GM21825 (cell line): ENCODE results near the gene U2AF1L4.

ENCODE experiments used
- ATAC-seq: cut with Tn5 transposase; IDR thresholded peaks from one replicate; pipeline ENCODE4 v1.9.1; 2021; ENCODE audit warnings: mild to moderate bottlenecking, moderate library complexity; ENCODE audit not compliant: unreplicated experiment

The U2AF1L4 gene

GRCh38 chr19:35745328-35746086 lies at the start of gene U2AF1L4, which contains the start of gene PSENEN:
TSS of gene U2AF1L4 (minus strand) at chr19:35745418. CDS start at chr19:35745391, 27 bp downstream.
TSS of gene PSENEN (plus strand) at chr19:35745651. CDS start at chr19:35745931, 280 bp downstream.
- peak; percentile 36 for ATAC-seq

GRCh38 chr19:35793381-35794165 lies 48.4 kb upstream of the U2AF1L4 start:
- no peak for ATAC-seq

GRCh38 chr19:35792888-35793287 lies 47.7 kb upstream of the U2AF1L4 start:
- ATAC-seq = no peak

- ATAC-seq = no peak
Observed at GRCh38 chr19:35792312-35792711, 47.1 kb upstream of the U2AF1L4 start.

- ATAC-seq = no peak
Observed at GRCh38 chr19:35791814-35792279, 46.6 kb upstream of the U2AF1L4 start.

- ATAC-seq = no peak
Observed at GRCh38 chr19:35790981-35791813, 46.0 kb upstream of the U2AF1L4 start.

- no peak for ATAC-seq
Observed at GRCh38 chr19:35789978-35790944, 45.0 kb upstream of the U2AF1L4 start.

- no peak for ATAC-seq
Observed at GRCh38 chr19:35789195-35789977, 44.2 kb upstream of the U2AF1L4 start.

- no peak for ATAC-seq
Observed at GRCh38 chr19:35788205-35788960, 43.2 kb upstream of the U2AF1L4 start.

GRCh38 chr19:35787227-35787799 lies 42.1 kb upstream of the U2AF1L4 start:
- ATAC-seq = no peak

GRCh38 chr19:35786299-35787160 lies 41.3 kb upstream of the U2AF1L4 start:
- no peak for ATAC-seq

- no peak for ATAC-seq
Observed at GRCh38 chr19:35785339-35785627, 40.1 kb upstream of the U2AF1L4 start.

- ATAC-seq = no peak
Observed at GRCh38 chr19:35784503-35785338, 39.5 kb upstream of the U2AF1L4 start.

- no peak for ATAC-seq
Observed at GRCh38 chr19:35783469-35784434, 38.5 kb upstream of the U2AF1L4 start.

GRCh38 chr19:35782589-35782988 lies 37.4 kb upstream of the U2AF1L4 start:
- ATAC-seq = no peak
